Stomach (tissue), 9 donors: ENCODE results near the gene XAB2. TPM values are rescaled to one million over a fixed set of nuclear protein-coding genes. Genes with fewer than 3 reads are reported as not detected.
"Not testable (repeated sequence)": the region's sequence is repeated elsewhere in the genome, so short reads cannot be mapped to it uniquely, and the experiment has no call there.

Experiments used
- DNase-seq, 2 donors: peaks; one replicate each; pipeline versions ENCODE4 v3.0.0 to v3.0.0-alpha.2; 2013 to 2019
- H3K27ac ChIP-seq, 5 donors: fragments of 200-600 bp in 4 of 5; sonication (generic) in 4 of 5; one replicate each; pipeline ENCODE4 v1.5.1; 2013 to 2019; ENCODE audit warnings: mild to moderate bottlenecking in 1 of 5, moderate library complexity in 1 of 5
- H3K27me3 ChIP-seq, 3 donors: fragments of 200-600 bp; sonication (generic); one replicate each; pipeline ENCODE4 v1.5.1; 2017 to 2019; ENCODE audit warnings: mixed run types in 1 of 3
- H3K36me3 ChIP-seq, 4 donors: fragments of 200-600 bp; sonication (generic); 1 replicate in 3 of 4; 2 replicates in 1 of 4; pipeline ENCODE4 v1.5.1; 2016 to 2019
- H3K4me1 ChIP-seq, 4 donors: fragments of 200-600 bp; sonication (generic); one replicate each; pipeline ENCODE4 v1.5.1; 2016 to 2019
- H3K4me3 ChIP-seq, 4 donors: fragments of 200-600 bp; sonication (generic) in 3 of 4; one replicate each; pipeline ENCODE4 v1.5.1; 2016 to 2019; ENCODE audit warnings: mild to moderate bottlenecking in 1 of 4
- H3K9me3 ChIP-seq, 4 donors: fragments of 200-600 bp; sonication (generic); one replicate each; pipeline ENCODE4 v1.5.1; 2016 to 2019
- CTCF ChIP-seq, 7 experiments: fragments of 450-650 bp in 4 of 7; fragments of 200-600 bp in 3 of 7; sonication (generic) in 3 of 7; IDR thresholded peaks; one replicate each; pipeline ENCODE4 v1.5.1; 2016 to 2019; ENCODE audit warnings: antibody characterized with exemption in 7 of 7, control low read depth in 2 of 7, mild to moderate bottlenecking in 1 of 7
- EP300 ChIP-seq: sonication (generic); formaldehyde crosslinking; IDR thresholded peaks from one replicate; pipeline ENCODE4 v1.6.1; 2017; ENCODE audit warnings: antibody characterized with exemption
- POLR2A ChIP-seq, 4 donors: fragments of 450-650 bp; IDR thresholded peaks; one replicate each; pipeline ENCODE4 v1.6.1; 2016; ENCODE audit warnings: antibody characterized with exemption in 4 of 4, control low read depth in 2 of 4, mild to moderate bottlenecking in 1 of 4, moderate library complexity in 1 of 4
- POLR2AphosphoS5 ChIP-seq, 3 donors: sonication (generic); formaldehyde crosslinking; IDR thresholded peaks; one replicate each; pipeline ENCODE4 v1.6.1; 2016; ENCODE audit warnings: antibody characterized with exemption in 3 of 3
- WGBS, 5 donors: extraction: QIAGEN DNeasy Blood & Tissue Kit in 3 of 5; methylation state at CpG; one replicate each; pipeline versions ENCODE4 v1.1.5 to v1.1.7; 2013 to 2018; 5-methylcytosine and 5-hydroxymethylcytosine counted together
- intact Hi-C: fragments of 100-400 bp; cut with DNase I; formaldehyde crosslinking; loops from one replicate; pipeline ENCODE4 v1.15.1; 2023; ENCODE audit warnings: low total_unique reads
- polyA plus RNA-seq, 3 donors: library from polyadenylated mRNA; stranded (reverse); fragments of 200-250 nt; gene quantifications; one replicate each; pipeline ENCODE4 v1.2.3, GENCODE V29; 2013
- total RNA-seq, 5 donors: library from RNA; depleted of rRNA; stranded (reverse); fragments of >200 nt; gene quantifications; one replicate each; pipeline versions ENCODE4 v1.1.0 to v1.2.3, GENCODE V29; 2014 to 2016
- donor health status: healthy with polysubstance abuse.
- donor health status: Bipolar disorder and iron deficiency.
- donor health status: healthy.

XAB2 gene
- total and polyA plus RNA-seq, 8 donors = 24.6 to 106 (median 48.4) TPM

- intact Hi-C loops = no loop called here
- 81 to 95% (median 87%) methylated on average over 13 to 14 of the region's 14 CpGs for WGBS, 5 donors
- Histone ChIP-seq H3K9me3 (no peaks in the 10 kb centered on the region), H3K4me3 (no peak overlapping the region), H3K27me3 (peaks cover 0 to 42% (median 0%) of the 10 kb centered on the region in 3 donors), H3K36me3 (peaks cover 0 to 62% (median 47%) of the 10 kb centered on the region in 4 donors), H3K27ac (no peak overlapping the region), H3K4me1 (peaks cover 0 to 18% (median 0%) of the 10 kb centered on the region in 4 donors)
- no peak for DNase-seq
- TF ChIP-seq CTCF (IDR thresholded peaks at IDR 0.05) (no peak), EP300 (no peak), POLR2A (IDR thresholded peaks at IDR 0.05) (no peak), POLR2AphosphoS5 (IDR thresholded peaks at IDR 0.05) (no peak)
Measured at GRCh38 chr19:7645163-7645562, 15.8 kb upstream of the XAB2 start.

DNA sequence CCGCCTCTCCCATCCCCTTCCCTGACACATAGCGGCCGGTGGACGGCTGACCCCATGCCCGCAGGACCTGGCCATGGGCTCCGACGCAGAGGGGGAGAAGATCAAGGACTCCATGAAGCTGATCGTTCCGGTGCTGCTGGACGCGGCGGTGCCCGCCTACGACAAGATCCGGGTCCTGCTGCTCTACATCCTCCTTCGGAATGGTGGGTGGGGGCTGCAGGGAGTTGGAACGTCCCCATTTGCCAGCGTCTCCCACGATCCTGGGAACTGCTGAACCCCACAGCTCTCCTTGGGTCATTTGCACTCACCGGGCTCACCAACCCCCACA, 15.2 kb upstream of the XAB2 start:
- no peak for DNase-seq
- Histone ChIP-seq H3K27me3 (peaks cover 0 to 42% (median 0%) of the 10 kb centered on the region in 3 donors), H3K4me3 (no peak overlapping the region), H3K27ac (no peak overlapping the region), H3K4me1 (peaks cover 0 to 24% (median 2%) of the 10 kb centered on the region in 4 donors), H3K9me3 (no peaks in the 10 kb centered on the region), H3K36me3 (peaks cover 0 to 65% (median 50%) of the 10 kb centered on the region in 4 donors)
- TF ChIP-seq POLR2A (IDR thresholded peaks at IDR 0.05) (no peak), POLR2AphosphoS5 (IDR thresholded peaks at IDR 0.05) (no peak), EP300 (no peak), CTCF (IDR thresholded peaks at IDR 0.05) (no peak)
- intact Hi-C loops = no loop called here
- WGBS, 5 donors = 89 to 97% (median 93%) methylated on average over 6 to 20 of the region's 20 CpGs

- peak; percentile 44 to 49 for DNase-seq
- H3K36me3 ChIP-seq = peaks cover 0 to 71% (median 50%) of the 10 kb centered on the region in 4 donors
- 46 to 82% (median 71%) methylated on average over 9 to 10 of the region's 10 CpGs for WGBS, 5 donors
Measured at GRCh38 chr19:7643629-7644549, 14.5 kb upstream of the XAB2 start.

DNA sequence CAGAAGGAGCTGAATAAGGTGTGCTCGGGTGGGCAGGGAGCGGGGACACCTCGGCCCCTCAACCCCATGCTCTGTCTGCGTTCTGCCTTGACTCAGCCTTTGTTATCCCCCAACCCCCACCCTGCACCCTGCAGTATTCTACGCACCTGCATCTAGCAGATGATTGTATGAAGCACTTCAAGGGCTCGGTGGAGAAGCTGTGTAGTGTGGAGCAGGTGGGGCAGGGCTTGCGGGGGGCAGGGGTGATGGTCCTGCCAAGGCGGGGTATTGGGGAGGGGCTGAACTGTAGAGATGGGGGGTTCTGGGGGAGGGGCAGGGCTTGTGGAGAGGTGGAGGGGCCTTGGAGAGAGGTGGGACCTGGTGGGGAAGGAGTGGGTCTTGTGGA, 13.7 kb upstream of the XAB2 start:
- Histone ChIP-seq H3K27me3 (peaks cover 0 to 57% (median 0%) of the 10 kb centered on the region in 3 donors), H3K4me1 (peaks cover 0 to 39% (median 15%) of the 10 kb centered on the region in 4 donors), H3K36me3 (peaks cover 0 to 78% (median 50%) of the 10 kb centered on the region in 4 donors), H3K4me3 (no peak overlapping the region), H3K9me3 (no peaks in the 10 kb centered on the region), H3K27ac (no peak overlapping the region)
- TF ChIP-seq CTCF (IDR thresholded peaks at IDR 0.05) (no peak), POLR2A (IDR thresholded peaks at IDR 0.05) (no peak), POLR2AphosphoS5 (IDR thresholded peaks at IDR 0.05) (no peak), EP300 (no peak)
- 94 to 96% (median 95%) methylated on average over 8 of the region's 8 CpGs for WGBS, 5 donors
- intact Hi-C loops = no loop called here
- no peak for DNase-seq

More at GRCh38 chr19:7643629-7644549, 14.5 kb upstream of the XAB2 start:
- H3K4me3 ChIP-seq, H3K27ac ChIP-seq, H3K9me3 ChIP-seq, intact Hi-C loops: not testable (repeated sequence)
- Histone ChIP-seq H3K4me1 (peaks cover 0 to 31% (median 7%) of the 10 kb centered on the region in 4 donors), H3K27me3 (peaks cover 0 to 48% (median 0%) of the 10 kb centered on the region in 3 donors)
